GM21786 (cell line): ENCODE results near the gene FHAD1.

Source experiments
- ATAC-seq: cut with Tn5 transposase; IDR thresholded peaks from one replicate; pipeline ENCODE4 v1.9.1; 2021; ENCODE audit not compliant: unreplicated experiment

The FHAD1 gene

DNA sequence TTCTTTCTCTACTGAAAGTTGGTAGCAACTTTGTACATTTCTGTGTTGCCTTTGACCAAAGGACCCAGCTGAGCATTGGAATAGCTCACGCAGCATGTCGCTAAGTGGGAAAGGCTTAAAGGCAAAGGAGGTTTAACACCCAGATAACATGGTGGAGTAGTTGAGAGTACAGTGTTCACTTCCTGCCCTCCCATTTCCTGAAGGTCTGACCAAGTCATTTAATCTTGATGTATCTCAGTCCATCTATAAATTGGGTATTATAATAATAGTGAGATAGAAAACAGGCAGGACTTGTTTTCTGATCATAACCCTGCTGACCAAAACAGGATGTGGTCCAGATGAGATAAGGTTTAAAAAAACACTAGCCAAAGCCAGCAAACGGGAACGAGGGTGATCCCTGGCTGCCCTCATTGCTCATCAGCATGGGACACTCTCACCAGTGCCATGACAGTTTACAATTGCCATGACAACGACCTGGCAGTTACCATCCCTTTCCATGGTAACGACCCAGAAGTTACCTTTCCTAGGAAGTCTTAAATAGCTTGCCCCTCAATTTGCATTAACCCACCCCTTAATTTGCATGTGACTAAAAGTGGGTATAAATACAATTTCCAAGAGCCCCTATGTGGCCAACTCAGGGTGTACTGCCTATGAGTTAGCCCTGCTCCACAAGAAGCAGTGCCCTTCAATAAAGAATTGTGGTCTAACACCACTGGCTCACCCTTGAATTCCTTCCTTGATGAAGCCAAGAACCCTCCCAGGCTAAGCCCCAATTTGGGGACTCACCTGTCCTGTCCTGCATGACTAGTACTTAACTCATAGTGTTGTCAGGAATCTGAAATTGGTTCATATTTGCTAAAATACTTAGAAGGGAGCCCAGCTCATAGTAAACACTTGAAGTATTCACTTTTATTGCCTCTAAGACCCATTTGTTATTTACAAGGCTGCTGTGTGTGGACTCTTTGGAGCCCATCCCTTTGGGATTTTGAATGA lies 28.4 kb upstream of the FHAD1 start:
- ATAC-seq, result no peak

- no peak for ATAC-seq
These were observed 27.6 kb upstream of the FHAD1 start for GRCh38 chr1:15219280-15220023.

DNA sequence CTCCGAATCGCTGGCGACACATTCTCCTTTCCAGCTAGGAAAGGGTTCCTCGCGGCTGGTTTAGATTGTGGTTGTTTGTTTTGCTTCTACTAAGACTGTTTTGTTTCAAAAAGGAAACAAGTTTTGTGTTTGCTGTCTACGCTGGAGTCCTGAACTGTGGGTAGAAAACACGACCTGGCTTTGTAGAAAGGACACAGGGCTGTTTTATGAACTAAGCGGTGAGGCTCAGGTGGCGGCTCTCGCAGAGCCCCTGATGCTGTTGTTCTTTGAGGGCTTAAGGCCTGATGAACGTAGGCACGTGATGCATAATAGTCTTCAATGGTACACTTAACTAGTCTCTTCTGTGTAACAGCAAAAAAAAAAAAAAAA lies 27.0 kb upstream of the FHAD1 start:
- no peak for ATAC-seq

DNA sequence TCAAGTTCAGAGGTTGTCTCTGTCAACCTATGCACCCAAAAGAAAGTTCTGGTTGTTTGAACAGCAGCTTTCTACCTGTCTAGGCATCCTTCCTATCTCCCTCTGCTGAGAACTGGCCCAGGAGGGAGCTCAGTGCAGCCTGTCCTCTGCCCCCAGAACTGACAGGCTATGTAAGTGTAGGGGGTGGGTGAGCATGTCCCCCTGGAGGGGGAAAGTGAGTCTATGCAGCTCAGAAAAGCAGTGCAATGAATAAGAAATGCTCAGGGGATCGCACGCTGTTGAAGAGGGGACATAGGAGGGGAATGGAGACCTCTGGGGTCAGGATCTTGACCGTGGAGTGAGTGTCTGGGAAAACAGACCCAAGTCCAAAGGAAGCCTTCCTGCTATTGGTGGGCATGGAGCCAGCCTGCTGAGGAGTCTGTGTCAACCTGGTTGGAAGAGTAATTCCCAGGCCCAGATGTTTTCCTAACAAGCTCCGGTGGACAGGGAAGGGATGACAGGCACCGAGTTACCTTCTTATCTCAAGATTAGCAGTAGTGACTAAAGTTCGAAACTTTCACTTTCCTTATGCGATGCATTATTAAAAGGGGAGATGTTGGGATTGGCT lies 26.1 kb upstream of the FHAD1 start:
- ATAC-seq, result no peak

GRCh38 chr1:15222653-15223303 lies 24.2 kb upstream of the FHAD1 start:
- ATAC-seq, result no peak

GRCh38 chr1:15224259-15224869 lies 22.7 kb upstream of the FHAD1 start:
- no peak for ATAC-seq

DNA sequence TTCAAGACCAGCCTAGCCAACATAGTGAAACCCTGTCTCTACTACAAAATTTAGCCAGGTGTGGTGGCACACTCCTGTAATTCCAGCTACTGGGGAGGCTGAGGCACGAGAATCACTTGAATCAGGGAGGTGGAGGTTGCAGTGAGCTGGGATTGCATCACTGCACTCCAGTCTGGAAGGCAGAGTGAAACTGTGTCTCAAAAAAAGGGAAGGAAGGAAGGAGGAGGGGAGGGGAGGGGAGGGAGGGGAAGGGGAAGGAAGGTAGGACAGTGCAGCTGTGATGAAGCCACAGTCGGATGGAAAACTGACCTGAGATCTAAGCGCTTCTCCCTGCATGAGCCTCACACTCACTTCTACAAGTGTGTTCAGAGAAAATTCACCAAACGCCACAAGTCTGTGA lies 22.0 kb upstream of the FHAD1 start:
- ATAC-seq, result no peak

DNA sequence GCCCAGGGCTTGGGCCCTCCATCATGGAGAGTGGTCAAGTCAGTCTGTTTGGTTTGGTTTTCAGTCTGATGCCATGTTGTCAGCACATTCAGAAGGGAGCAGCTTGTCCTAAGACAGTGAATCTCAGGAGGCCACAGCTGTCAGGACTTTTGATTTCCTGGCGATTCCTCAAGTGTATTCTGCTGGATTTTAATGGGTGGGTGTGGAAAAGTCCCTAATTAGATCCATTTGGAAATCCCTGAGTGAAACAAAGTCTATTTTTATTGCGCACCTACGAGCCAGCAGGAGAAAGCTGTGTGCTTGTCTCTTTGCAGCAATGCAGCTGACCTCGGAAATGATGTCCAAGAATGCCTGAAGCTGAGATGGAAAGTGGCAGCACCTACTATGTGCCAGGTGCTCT lies 21.6 kb upstream of the FHAD1 start:
- ATAC-seq, result no peak

- no peak for ATAC-seq
These were observed 20.4 kb upstream of the FHAD1 start for GRCh38 chr1:15226388-15227255.

- ATAC-seq, result no peak
These were observed 17.3 kb upstream of the FHAD1 start for GRCh38 chr1:15229707-15230131.

DNA sequence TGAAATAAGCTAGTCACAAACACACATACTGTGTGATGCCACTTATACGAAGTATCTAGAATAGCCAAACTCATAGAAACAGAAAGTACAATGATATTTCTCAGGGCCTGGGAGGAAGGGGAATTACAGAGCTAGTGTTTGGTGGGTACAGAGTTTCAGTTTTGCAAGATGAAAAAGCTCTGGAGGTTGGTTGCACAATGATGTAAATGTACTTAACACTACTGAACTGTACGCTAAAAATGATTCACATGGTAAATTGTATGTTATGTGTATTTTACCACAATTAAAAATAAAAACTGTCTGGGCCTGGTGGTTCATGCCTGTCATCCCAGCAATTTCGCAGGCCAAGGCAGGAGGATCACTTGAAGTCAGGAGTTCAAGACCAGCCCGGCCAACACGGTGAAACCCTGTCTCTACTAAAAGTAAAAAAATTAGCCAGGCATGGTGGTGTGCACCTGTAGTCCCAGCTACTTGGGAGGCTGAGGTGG lies 15.3 kb upstream of the FHAD1 start:
- ATAC-seq, result peak; percentile 96

GRCh38 chr1:15233689-15234088 lies 13.3 kb upstream of the FHAD1 start:
- no peak for ATAC-seq

DNA sequence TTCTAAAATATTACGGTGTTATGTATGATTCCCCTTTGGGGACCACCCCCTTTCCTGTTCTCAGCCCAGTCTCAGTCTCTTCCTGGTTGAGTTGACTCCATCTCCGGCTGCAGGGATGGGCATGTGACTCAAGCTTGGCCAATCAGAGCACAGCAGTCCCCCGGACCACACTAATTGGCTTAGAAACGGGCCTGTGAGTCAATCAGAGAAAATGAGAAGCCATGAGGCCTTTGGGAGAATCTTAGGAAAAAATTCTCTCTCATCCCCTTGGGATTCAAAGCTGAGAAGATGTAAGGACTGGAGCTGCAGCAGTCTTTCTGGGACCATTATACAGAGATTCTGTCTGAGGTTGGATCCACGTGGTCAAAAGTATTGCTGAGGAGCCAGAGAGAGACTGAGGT lies 10.7 kb upstream of the FHAD1 start:
- no peak for ATAC-seq

DNA sequence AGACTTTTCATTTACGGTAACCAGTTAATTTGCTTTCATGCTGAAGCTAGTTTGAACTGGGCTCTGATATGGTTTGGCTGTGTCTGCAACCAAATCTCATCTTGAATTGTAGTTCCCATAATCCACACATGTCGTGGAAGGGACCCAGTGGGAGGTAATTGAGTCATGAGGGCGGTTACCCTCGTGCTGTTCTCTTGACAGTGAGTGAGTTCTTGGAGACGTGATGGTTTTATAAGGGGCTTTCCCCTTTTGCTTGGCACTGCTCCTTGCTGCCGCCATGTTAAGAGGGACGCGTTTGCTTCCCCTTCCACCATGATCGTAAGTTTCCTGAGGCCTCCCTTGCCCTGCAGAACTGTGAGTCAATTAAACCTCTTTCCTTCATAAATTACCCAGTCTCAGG lies 10.3 kb upstream of the FHAD1 start:
- no peak for ATAC-seq

DNA sequence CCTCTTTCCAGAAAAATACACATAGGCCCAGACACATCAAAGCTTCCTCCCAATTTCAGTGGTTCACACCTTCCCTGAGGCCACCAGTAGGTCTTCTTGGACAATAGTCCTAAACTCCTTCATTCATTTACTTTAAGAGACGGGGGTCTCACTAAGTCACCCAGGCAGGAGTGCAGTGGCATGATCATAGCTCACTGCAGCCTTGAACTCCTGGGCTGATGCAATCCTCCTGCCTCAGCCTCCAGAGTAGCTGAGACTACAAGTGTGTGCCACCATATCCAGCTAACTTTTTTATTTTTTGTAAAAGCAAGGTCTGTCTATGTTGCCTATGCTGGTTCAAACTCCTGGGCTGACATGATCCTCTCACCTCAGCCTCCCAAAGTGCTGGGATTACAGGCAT lies 8.2 kb upstream of the FHAD1 start:
- no peak for ATAC-seq

GRCh38 chr1:15242766-15243165 lies 4.3 kb upstream of the FHAD1 start:
- no peak for ATAC-seq

- no peak for ATAC-seq
These were observed 3.6 kb upstream of the FHAD1 start for GRCh38 chr1:15243275-15244043.

DNA sequence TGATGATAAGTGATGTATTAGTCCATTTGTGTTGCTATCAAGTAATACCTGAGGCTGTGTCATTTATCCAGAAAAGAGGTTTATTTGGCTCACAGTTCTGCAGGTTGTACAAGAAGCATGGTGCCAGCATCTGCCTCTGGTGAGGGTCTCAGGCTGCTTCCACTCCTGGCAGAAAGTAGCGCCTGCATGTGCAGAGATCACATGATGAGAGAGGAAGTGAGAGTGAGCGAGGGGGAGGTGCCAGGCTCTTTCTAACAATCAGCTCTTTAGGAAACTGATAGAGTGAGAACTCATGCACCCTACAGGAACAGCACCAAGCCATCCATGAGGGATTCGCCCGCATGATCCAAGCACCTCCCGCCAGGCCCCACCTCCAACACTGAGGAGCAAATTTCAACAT lies 2.2 kb upstream of the FHAD1 start:
- no peak for ATAC-seq
